Neural progenitor cell (in vitro differentiated cells): ENCODE data around the gene C2. TPM values are rescaled to one million over a fixed set of nuclear protein-coding genes. Genes with fewer than 3 reads are reported as not detected.

Experiments
- DNase-seq: peaks from one replicate; pipeline ENCODE4 v3.0.0-alpha.2; 2016; ENCODE audit warnings: low spot score
- H2AFZ ChIP-seq: fragments of 200-600 bp; sonication (generic); replicated peaks from 2 replicates; pipeline ENCODE4 v1.6.1; 2016; ENCODE audit warnings: antibody characterized with exemption
- H3F3A ChIP-seq: fragments of 200-600 bp; sonication (generic); 2 replicates; pipeline ENCODE4 v1.6.1; 2016; ENCODE audit warnings: antibody characterized with exemption, low read depth
- H3K27ac ChIP-seq: fragments of 200-600 bp; sonication (generic); 2 replicates; pipeline ENCODE4 v1.5.1; 2016; ENCODE audit warnings: mild to moderate bottlenecking
- H3K27me3 ChIP-seq: fragments of 200-600 bp; sonication (generic); 2 replicates; pipeline ENCODE4 v1.6.1; 2016; ENCODE audit warnings: mild to moderate bottlenecking, moderate library complexity
- H3K36me3 ChIP-seq: fragments of 200-600 bp; sonication (generic); 2 replicates; pipeline ENCODE4 v1.5.1; 2016
- H3K4me1 ChIP-seq: fragments of 200-600 bp; sonication (generic); 2 replicates; pipeline ENCODE4 v1.6.1; 2016; ENCODE audit warnings: mixed run types
- H3K4me2 ChIP-seq: fragments of 200-600 bp; sonication (generic); 2 replicates; pipeline ENCODE4 v1.6.1; 2016
- H3K4me3 ChIP-seq: fragments of 200-600 bp; sonication (generic); 2 replicates; pipeline ENCODE4 v1.5.1; 2016
- H3K79me2 ChIP-seq: fragments of 200-600 bp; sonication (generic); 2 replicates; pipeline ENCODE4 v1.6.1; 2016; ENCODE audit warnings: low read depth
- H3K9ac ChIP-seq: fragments of 200-600 bp; sonication (generic); 2 replicates; pipeline ENCODE4 v1.6.1; 2016
- H3K9me3 ChIP-seq: fragments of 200-600 bp; sonication (generic); 2 replicates; pipeline ENCODE4 v1.5.1; 2016; ENCODE audit warnings: low read depth
- H4K20me1 ChIP-seq: fragments of 200-600 bp; sonication (generic); 2 replicates; pipeline ENCODE4 v1.6.1; 2016; ENCODE audit warnings: low read depth
- H3K27ac Mint-ChIP-seq: 3 replicates; pipeline ENCODE4 v1.8.0; 2021; ENCODE audit warnings: mixed read lengths
- H3K27me3 Mint-ChIP-seq: 2 replicates; pipeline ENCODE4 v1.8.0; 2022; ENCODE audit warnings: low read depth, mild to moderate bottlenecking, inconsistent platforms, moderate library complexity, mixed read lengths; ENCODE audit not compliant: insufficient read depth
- H3K36me3 Mint-ChIP-seq: 3 replicates; pipeline ENCODE4 v1.8.0; 2021; ENCODE audit warnings: mixed read lengths
- H3K4me1 Mint-ChIP-seq: 3 replicates; pipeline ENCODE4 v1.8.0; 2021; ENCODE audit warnings: mixed read lengths
- H3K4me3 Mint-ChIP-seq: 3 replicates; pipeline ENCODE4 v1.8.0; 2021; ENCODE audit warnings: mild to moderate bottlenecking, moderate library complexity, mixed read lengths
- H3K9me3 Mint-ChIP-seq: 3 replicates; pipeline ENCODE4 v1.8.0; 2020; ENCODE audit warnings: mixed read lengths
- EZH2 ChIP-seq: fragments of 200-600 bp; sonication (generic); IDR thresholded peaks from 2 replicates; pipeline ENCODE4 v1.6.1; 2017; ENCODE audit warnings: antibody characterized with exemption, mild to moderate bottlenecking, moderate library complexity
- EZH2phosphoT487 ChIP-seq: fragments of 200-600 bp; sonication (generic); IDR thresholded peaks from 2 replicates; pipeline ENCODE4 v1.6.1; 2017; ENCODE audit warnings: antibody characterized with exemption
- total RNA-seq: library from RNA; depleted of rRNA; stranded (reverse); fragments of >200 nt; gene quantifications from 2 replicates; pipeline ENCODE4 v1.2.3, GENCODE V29; 2015; ENCODE audit warnings: low replicate concordance
- TF ChIP-seq, protein P1 (sequence below): fragments of 200-600 bp; sonication (generic); IDR thresholded peaks from 2 replicates; pipeline ENCODE4 v1.5.1; 2017; ENCODE audit warnings: antibody characterized with exemption, mild to moderate bottlenecking

The C2 gene
- total RNA-seq, 1 donor from 2014 or later = 1.1 TPM

DNA sequence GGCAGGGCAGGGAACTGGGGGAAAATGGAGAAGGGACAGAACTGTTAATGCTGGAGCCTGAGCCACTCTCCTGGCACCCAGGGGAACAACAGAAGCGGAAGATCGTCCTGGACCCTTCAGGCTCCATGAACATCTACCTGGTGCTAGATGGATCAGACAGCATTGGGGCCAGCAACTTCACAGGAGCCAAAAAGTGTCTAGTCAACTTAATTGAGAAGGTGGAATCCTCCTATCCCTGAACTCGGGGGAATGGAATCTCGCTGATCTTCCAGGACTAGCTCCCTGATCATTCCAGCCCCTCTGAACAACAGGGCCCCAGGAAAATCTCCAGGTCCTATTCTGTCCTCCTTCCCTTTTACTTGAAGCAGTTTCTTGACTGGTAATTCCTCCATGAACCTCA lies 20.3 kb downstream of the C2 start:
- Mint-ChIP-seq H3K4me3 (no peak overlapping the region), H3K4me1 (peaks cover 9% of the 10 kb centered on the region), H3K9me3 (no peaks in the 10 kb centered on the region), H3K36me3 (peaks cover 2% of the 10 kb centered on the region), H3K27ac (peak overlapping the region; percentile 31), H3K27me3 (peaks cover 16% of the 10 kb centered on the region)
- no peak overlapping the region for H3K27ac ChIP-seq
- DNase-seq = no peak
- H3K4me3 ChIP-seq = no peak overlapping the region
- no peak overlapping the region for H2AFZ ChIP-seq
- H3K9ac ChIP-seq = no peak overlapping the region
- no peaks in the 10 kb centered on the region for H3K36me3 ChIP-seq
- no peaks in the 10 kb centered on the region for H3K79me2 ChIP-seq
- TF ChIP-seq, protein P1, sequence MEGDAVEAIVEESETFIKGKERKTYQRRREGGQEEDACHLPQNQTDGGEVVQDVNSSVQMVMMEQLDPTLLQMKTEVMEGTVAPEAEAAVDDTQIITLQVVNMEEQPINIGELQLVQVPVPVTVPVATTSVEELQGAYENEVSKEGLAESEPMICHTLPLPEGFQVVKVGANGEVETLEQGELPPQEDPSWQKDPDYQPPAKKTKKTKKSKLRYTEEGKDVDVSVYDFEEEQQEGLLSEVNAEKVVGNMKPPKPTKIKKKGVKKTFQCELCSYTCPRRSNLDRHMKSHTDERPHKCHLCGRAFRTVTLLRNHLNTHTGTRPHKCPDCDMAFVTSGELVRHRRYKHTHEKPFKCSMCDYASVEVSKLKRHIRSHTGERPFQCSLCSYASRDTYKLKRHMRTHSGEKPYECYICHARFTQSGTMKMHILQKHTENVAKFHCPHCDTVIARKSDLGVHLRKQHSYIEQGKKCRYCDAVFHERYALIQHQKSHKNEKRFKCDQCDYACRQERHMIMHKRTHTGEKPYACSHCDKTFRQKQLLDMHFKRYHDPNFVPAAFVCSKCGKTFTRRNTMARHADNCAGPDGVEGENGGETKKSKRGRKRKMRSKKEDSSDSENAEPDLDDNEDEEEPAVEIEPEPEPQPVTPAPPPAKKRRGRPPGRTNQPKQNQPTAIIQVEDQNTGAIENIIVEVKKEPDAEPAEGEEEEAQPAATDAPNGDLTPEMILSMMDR = no peak
- TF ChIP-seq EZH2 (no peak), EZH2phosphoT487 (no peak)
- peaks cover 11% of the 10 kb centered on the region for H3K27me3 ChIP-seq
- H3K4me1 ChIP-seq = no peaks in the 10 kb centered on the region
- H3F3A ChIP-seq = peaks cover 5% of the 10 kb centered on the region
- no peaks in the 10 kb centered on the region for H3K9me3 ChIP-seq
- no peak overlapping the region for H3K4me2 ChIP-seq
- no peaks in the 10 kb centered on the region for H4K20me1 ChIP-seq

DNA sequence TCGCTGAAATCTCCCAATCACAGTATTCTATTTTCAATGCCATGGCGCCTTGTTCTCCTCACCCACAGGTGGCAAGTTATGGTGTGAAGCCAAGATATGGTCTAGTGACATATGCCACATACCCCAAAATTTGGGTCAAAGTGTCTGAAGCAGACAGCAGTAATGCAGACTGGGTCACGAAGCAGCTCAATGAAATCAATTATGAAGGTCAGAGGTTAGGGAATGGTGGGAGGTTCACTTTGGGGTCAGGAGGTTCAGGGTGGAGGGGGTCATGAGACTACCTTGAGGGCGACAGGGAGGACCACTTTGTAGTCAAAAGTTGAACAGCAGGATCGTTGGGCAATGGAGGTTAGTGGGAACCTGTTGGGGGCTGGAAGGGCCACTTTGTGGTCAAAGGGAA lies 20.8 kb downstream of the C2 start:
- Histone ChIP-seq H3F3A (peaks cover 9% of the 10 kb centered on the region), H3K27ac (no peak overlapping the region), H3K4me3 (no peak overlapping the region), H2AFZ (no peak overlapping the region), H3K4me1 (no peaks in the 10 kb centered on the region), H3K79me2 (no peaks in the 10 kb centered on the region), H3K36me3 (no peaks in the 10 kb centered on the region), H3K27me3 (peaks cover 11% of the 10 kb centered on the region), H4K20me1 (no peaks in the 10 kb centered on the region), H3K9ac (no peak overlapping the region), H3K9me3 (no peaks in the 10 kb centered on the region), H3K4me2 (no peak overlapping the region)
- Mint-ChIP-seq H3K36me3 (peaks cover 4% of the 10 kb centered on the region), H3K4me1 (peaks cover 9% of the 10 kb centered on the region), H3K9me3 (no peaks in the 10 kb centered on the region), H3K27ac (peak overlapping the region; percentile 31), H3K27me3 (peaks cover 16% of the 10 kb centered on the region), H3K4me3 (peak overlapping the region; percentile 0)
- TF ChIP-seq EZH2 (no peak), EZH2phosphoT487 (no peak)
- TF ChIP-seq, protein P1 = no peak
- DNase-seq = no peak

DNA sequence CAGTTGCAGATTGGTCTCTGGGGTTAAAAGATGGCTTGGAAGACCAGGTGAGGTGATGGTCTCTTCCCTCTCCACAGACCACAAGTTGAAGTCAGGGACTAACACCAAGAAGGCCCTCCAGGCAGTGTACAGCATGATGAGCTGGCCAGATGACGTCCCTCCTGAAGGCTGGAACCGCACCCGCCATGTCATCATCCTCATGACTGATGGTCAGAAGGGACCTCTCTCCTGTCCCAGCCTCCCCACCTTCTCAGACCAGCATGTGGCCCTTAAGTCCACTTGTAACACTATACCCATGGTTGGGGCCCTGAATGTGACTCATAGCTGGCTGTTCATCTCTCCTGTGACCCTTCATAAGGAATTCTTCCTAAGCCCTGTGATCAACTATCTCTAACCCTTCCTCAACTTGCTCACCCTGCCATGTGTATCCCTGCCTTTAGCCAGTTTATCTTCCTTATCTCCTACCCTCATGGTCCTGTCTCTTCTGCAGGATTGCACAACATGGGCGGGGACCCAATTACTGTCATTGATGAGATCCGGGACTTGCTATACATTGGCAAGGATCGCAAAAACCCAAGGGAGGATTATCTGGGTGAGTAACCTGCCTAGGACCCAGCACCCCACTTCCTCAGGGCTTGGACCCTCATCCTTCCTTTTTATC lies 21.4 kb downstream of the C2 start:
- no peak for TF ChIP-seq EZH2phosphoT487
- TF ChIP-seq EZH2 = no peak
- TF ChIP-seq, protein P1 = no peak
- H3K27ac Mint-ChIP-seq = no peak overlapping the region
- Histone ChIP-seq H3K9me3 (no peaks in the 10 kb centered on the region), H3K4me2 (no peak overlapping the region), H2AFZ (no peak overlapping the region), H3K9ac (no peak overlapping the region), H3K4me3 (no peak overlapping the region), H3K27me3 (peaks cover 11% of the 10 kb centered on the region), H3K36me3 (no peaks in the 10 kb centered on the region), H3K79me2 (no peaks in the 10 kb centered on the region), H3K4me1 (no peaks in the 10 kb centered on the region), H3F3A (peaks cover 10% of the 10 kb centered on the region), H4K20me1 (no peaks in the 10 kb centered on the region), H3K27ac (no peak overlapping the region)
- H3K4me1 Mint-ChIP-seq = peaks cover 9% of the 10 kb centered on the region
- no peak for DNase-seq
- H3K36me3 Mint-ChIP-seq = peaks cover 6% of the 10 kb centered on the region
- no peaks in the 10 kb centered on the region for H3K9me3 Mint-ChIP-seq
- H3K27me3 Mint-ChIP-seq = peaks cover 16% of the 10 kb centered on the region
- H3K4me3 Mint-ChIP-seq = peak overlapping the region; percentile 7
